Measurements from ENCODE around the gene MACROD2.

GRCh38 chr20:14556206-14556605, 560.9 kb downstream of the MACROD2 start:
- TF ChIP-seq CTCF (IDR thresholded peaks at IDR 0.05) (no peak), POLR2A (IDR thresholded peaks at IDR 0.05) (no peak)

Data from uterus (tissue), 2 donors.